ENCODE results near the gene CR1L.
A peak's percentile ranks its signal among the peaks of the same experiment; 100 is the strongest.
"Not testable (repeated sequence)": the region's sequence is repeated elsewhere in the genome, so short reads cannot be mapped to it uniquely, and the experiment has no call there.

CR1L gene

GRCh38 chr1:207747627-207748492 is 102.9 kb downstream of the CR1L start:
- no peak for DNase-seq

GRCh38 chr1:207748737-207749528 is 104.0 kb downstream of the CR1L start:
- no peak for DNase-seq

- no peak for DNase-seq
Observed at GRCh38 chr1:207750631-207751305, 105.8 kb downstream of the CR1L start.

GRCh38 chr1:207751463-207751789 is 106.5 kb downstream of the CR1L start:
- DNase-seq = not testable (repeated sequence)

DNA sequence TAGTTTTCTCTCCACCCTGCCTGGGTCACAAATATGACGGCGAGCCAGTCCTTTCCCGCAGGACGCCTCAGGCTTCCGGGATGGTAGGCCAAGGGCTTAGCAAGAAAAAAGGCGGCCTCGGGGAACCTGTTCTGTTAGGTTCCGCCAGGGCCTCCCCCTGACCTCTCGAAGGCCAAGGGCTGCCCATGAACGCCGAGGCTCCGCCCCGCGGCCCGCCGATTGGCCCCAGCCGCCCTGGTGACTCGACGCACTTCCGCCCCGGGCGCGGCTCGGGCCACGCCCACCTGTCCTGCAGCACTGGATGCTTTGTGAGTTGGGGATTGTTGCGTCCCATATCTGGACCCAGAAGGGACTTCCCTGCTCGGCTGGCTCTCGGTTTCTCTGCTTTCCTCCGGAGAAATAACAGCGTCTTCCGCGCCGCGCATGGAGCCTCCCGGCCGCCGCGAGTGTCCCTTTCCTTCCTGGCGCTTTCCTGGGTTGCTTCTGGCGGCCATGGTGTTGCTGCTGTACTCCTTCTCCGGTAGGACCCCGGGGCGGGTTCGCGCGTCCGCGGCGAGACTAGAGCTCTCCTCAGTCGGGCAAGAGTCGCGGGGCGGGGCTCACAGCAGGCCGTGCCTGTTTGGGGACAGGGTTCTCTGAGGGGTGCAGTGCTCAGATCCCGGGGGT is 107.0 kb downstream of the CR1L start, which contains the start of gene CD46:
CD46 (plus strand) TSS at position 265 of the 666 bp plus-strand sequence; CDS start at position 424, 159 bp downstream.
- DNase-seq = peak; percentile 92

GRCh38 chr1:207752456-207752998 is 107.6 kb downstream of the CR1L start:
- peak; percentile 9 for DNase-seq

DNA sequence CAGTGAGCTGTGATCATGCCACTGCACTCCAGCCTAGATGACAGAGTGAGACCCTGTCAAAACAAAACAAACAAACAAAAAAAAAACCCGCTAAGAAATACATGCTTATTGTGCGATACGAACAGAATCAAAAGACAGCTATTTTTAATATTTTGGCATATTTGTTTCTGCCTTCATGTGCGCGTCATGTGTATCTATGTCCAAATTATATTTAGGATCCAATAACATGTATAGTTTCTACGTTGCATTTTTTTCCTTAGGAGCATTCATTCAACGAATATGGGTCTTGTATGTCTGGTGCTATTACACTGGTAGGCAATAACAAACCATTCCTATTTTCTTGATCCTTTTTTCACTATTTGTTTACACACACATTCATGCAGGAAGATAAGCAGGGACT is 108.7 kb downstream of the CR1L start:
- DNase-seq = no peak

DNA sequence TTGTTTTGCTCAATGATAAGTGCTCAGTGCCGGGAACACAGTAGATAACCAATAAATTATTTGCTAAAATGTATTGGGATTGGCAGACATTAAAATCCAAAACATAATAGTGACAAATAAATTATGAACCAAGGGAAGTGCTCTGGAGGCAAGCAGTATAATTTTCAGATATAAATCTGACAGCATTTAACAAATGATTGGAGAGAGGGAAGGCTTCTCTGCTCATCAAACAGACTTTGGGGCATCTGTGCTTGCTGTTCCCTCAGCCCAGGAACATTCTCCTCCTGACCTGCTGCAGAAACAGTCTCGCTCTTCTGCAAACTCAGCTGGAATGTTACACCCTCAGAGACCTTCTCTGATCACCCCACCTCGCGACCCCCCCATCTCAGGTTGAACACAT is 109.1 kb downstream of the CR1L start:
- DNase-seq = no peak

- no peak for DNase-seq
Observed at GRCh38 chr1:207754974-207755700, 110.2 kb downstream of the CR1L start.

GRCh38 chr1:207755846-207756693 is 111.1 kb downstream of the CR1L start:
- DNase-seq = no peak

DNA sequence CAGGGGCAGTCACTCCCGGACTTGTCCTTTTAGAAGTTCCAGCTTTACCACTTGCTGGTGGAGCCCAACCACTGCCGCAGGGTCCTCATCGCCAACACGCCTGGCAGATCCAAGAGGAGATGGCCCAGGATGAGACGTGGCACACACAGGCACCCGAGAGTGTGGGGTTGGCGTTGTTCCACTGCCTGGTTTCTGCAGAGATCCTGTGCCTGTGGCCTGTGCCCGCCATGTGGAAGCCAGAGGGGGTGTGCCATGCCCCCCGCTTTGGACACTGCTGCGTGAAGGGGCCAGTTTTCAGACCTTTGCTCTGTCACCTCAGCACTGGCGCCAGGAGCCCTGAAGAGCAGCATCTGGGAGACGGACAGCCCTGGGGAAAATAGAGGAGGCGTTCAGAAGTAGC is 117.7 kb downstream of the CR1L start:
- no peak for DNase-seq

DNA sequence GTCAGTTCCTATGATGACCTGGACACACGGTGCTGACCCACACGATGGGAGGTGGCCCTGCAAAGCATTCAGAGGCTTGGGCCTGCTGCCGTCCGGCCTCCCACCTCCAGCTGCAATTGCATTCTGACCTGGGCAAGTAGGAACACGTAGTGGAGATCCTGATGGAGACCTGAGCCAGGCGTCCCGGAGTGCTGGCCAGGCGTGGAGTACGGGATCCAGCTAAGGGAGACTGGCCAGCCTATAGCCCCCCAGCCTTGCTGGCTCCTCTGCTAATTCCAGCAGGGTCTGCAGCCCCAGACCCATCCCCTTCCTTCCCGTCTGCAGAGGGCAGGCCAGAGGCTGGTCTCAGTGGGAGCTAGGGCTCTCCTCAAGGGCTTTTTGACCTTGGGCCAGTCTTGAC is 118.2 kb downstream of the CR1L start:
- DNase-seq = no peak

GRCh38 chr1:207763972-207764371 is 119.0 kb downstream of the CR1L start:
- no peak for DNase-seq

DNA sequence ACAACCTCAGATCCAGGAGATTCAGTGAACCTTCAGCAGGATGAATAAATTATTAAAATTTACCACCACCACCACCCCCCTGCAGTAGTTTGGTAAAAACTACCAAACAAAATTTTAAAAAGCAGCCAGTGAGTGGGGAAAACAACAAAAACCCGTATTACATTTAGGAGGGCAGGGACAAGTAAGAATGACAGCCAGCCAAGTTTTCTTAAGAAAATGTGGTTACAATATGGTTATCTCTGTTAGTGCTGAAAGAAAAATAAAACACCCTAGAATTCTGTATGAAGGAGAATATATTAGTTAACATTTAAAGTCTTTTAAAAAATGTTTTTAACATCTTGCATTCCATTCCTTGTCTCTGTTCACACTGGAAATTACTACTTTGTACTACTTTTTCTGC is 121.6 kb downstream of the CR1L start:
- DNase-seq = no peak

- not testable (repeated sequence) for DNase-seq
Observed at GRCh38 chr1:207770514-207770913, 125.6 kb downstream of the CR1L start.

Measured in activated CD4-positive, alpha-beta T cell treated with anti-CD3 and anti-CD28 coated beads, Interleukin-2, amount 50 U/mL, for 1 hour (primary cell).